Measurements from ENCODE around the gene TMEM219.
"Not testable (repeated sequence)": the region's sequence is repeated elsewhere in the genome, so short reads cannot be mapped to it uniquely, and the experiment has no call there.

The TMEM219 gene

DNA sequence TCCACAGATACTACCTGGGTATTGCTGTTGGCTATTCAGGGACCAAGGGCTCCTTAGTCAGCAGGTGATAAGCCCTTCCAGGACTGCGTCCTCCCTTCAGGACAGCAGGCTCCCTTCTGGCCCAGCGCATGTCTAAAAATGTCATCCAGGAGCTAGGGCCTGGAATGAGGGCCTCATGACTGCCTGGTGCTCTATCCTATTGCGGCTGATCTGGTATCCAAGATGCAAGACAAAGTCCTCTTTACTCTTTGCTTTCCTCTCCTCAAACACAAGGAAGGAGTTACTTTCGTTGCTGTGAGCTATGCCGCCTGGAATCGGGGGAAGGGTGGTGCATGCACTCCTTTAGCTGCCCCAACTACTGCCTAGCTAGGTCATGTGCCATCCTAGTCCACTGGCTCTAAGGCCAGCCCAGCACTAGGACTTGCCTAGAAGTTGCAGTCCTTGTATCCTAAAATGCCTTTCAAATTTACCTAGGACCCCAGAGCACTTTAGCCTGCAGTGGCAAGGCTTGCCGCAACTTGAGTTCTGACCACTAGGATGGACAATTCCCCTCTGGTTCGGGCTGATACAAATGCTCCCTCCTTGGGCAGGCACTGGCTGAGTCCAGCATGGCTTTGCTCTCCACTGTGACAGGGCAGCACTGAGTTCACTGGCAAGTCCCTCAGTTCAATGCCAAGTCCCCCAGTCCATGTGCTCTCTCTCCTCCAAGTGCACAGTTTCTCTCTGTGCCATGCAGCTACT, 10.1 kb upstream of the TMEM219 start:
- DNase-seq: no peak

DNA sequence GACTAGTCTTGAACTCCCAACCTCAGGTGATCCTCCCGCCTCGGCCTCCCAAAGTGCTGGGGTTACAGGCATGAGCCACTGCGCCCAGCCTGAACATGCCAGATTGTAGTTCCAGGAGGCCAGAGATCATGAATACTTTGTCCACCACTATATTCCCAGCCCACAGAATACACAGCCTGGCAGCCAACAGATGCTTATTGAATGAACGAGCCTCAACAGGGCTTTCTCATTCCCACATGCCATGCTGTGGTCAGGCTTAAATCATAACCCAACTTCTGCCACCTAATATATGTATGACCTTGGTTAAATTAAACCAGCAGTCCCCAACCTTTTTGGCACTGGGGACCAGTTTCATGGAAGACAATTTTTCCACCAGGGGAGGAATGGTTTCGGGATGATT, 3.1 kb upstream of the TMEM219 start:
- DNase-seq: no peak

DNA sequence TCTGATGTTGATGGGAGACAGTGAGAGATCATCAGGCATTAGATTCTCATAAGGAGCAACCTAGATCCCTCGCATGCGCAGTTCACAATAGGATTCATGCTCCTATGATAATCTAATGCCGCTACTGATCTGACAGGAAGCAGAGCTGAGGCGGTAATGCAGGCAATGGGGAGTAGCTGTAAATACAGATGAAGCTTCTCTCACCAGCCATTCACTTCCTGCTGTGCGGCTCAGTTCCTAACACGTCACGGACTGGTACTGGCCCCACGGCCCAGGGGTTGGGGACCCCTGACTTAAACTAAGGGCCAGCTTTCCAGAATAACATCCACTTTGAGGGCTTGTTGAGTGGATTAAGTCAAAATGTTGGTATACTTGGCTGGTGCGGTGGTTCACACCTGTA, 2.6 kb upstream of the TMEM219 start:
- no peak for DNase-seq

DNA sequence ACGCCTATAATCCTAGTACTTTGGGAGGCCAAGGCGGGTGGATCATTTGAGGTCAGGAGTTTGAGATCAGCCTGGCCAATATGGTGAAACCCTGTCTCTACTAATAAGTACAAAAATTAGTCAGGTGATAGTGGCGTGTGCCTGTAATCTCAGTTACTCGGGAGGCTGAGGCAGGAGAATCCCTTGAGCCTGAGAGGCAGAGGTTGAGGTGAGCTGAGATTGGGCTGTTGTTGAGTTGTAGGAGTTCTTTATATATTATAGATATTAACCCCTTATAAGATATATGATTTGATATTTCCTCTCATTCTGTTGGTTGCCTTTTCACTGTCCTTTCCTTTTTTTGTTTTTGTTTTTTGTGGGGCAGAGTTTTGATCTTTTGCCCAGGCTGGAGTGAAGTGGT, 2.1 kb upstream of the TMEM219 start:
- DNase-seq: not testable (repeated sequence)

DNA sequence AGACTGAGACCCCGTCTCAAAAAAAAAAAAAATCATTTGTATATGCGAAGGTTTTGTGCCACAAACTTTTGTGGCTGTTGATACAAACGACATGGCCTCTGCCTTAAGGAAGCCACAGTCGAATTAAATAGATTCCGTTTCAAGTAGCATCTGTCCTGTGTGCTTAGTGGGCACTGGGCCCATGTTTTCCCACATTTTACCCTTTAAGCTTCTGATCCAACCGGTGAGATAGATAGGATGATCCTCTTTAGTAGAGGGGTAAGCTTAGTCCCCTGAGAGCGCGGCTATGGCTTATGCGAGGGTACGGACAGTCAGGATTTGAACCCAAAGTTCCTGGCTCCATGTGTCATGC, 776 bp upstream of the TMEM219 start:
- DNase-seq: no peak

DNA sequence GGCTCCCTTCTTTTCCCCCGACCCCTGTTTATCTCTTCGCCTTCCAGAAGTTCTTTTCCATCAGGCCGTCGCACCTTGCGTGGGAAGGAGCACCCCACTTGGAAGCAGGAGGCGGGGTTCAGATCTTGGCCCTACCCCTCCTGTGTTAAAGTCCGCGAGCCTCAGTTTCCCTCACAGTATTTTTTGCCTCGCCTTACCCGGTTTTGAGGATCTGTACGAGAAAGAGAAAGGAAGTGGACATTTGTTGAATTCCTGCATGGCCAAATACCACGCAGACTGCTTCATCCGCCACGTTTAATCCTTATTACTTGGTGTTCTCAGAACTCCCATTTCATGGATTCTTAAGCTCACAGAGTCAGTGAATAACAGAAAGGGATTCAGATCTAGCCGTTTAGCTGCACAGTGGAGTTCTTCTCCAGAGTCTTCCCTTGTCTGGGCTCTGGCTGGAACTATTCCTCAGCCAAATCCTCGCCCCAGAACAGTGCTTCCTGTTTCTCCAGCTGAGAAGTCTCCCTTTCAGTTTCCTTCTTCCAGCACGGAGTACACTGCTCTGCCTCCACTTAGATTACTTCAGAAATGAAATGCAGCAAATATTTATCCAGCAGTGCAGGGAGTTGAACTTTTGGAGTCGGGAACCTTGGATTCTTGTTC, 590 bp downstream of the TMEM219 start:
- no peak for DNase-seq

DNA sequence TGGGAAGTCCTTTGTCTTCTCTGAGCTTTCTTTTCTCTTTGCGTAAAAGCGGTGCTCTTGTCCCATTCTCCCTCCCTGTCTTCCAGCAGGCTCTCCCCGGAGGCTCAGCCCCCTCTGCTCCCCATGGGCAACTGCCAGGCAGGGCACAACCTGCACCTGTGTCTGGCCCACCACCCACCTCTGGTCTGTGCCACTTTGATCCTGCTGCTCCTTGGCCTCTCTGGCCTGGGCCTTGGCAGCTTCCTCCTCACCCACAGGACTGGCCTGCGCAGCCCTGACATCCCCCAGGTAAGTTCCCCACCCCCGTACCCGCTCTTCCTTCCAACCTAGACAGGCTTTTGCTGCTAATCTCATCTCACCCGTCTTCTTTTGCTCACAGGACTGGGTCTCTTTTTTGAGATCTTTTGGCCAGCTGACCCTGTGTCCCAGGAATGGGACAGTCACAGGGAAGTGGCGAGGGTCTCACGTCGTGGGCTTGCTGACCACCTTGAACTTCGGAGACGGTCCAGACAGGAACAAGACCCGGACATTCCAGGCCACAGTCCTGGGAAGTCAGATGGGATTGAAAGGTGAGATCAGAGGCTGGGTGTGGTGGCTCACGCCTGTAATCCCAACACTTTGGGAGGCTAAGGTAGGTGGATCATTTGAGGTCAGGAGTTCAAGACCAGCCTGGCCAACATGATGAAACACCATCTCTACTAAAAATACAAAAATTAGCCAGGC, 1.3 kb downstream of the TMEM219 start:
- no peak for DNase-seq

DNA sequence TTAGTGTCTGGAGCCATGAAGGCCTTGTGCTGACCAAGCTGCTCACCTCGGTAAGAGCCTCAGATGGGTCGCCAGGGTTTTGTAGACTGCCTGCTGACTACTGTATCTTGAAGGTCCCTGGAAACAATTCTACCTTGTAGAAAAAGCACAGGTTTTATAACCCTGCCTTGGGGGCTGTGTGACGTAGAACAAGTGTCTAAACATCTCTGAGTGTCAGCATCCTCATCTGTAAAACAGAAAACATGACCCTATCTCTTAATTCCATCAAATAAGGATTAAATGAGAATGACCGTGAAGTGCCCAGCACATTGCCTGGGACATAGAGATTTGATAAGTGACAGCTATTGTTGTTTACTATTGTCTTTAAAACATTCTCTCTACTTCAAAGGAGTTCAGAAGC, 6.3 kb downstream of the TMEM219 start:
- no peak for DNase-seq

DNA sequence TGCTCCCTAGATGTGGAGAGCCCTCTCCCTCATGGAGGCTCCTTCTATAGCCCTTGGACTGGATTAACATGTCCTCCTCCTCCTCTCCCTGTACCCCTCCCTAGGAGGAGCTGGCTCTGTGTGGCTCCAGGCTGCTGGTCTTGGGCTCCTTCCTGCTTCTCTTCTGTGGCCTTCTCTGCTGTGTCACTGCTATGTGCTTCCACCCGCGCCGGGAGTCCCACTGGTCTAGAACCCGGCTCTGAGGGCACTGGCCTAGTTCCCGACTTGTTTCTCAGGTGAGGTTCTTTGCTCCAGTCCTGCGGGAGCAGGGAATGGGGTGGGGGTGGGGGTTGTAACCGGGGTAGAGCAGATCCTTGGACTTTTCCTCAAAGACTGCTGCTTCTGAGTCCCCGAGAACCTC, 9.4 kb downstream of the TMEM219 start:
- no peak for DNase-seq

DNA sequence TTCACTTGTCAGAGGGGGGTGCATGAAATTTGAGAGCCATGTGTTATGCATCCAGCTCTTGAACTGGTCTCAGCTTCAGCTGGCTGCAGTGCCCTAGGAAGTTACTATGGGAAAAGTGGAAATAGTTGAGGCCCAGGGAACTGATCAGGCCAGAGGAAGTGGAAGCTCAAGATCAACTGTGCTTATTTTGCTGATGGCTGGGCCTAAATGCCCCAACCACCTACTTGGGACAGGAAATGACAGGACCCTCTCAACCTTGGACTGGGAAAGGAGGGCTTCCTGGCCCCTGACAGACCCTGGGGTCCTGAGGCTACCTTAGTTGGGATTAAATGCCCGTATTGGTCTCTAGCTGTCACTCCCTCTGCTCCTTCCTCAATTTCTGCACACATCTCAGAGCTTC, 10.6 kb downstream of the TMEM219 start:
- DNase-seq: no peak

DNA sequence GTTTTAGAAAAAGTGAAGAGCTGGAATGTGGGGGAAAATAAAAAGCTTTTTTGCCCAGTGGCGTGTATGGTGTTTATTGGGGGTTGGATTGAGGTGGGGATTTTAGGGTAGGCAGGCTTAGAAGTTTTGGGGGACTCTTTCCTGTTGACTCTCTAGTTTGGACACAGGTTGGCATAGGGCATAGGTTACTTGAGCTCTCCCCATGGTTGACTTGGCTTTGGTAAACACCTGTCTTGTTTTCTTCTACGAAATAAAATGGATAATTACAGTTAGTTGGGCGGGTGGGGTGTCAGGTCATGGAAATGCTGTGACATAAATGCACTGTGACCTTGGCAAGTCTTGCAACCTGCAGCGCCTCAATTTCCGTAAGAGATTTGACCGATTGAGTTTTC, 11.1 kb downstream of the TMEM219 start:
- DNase-seq: no peak

DNA sequence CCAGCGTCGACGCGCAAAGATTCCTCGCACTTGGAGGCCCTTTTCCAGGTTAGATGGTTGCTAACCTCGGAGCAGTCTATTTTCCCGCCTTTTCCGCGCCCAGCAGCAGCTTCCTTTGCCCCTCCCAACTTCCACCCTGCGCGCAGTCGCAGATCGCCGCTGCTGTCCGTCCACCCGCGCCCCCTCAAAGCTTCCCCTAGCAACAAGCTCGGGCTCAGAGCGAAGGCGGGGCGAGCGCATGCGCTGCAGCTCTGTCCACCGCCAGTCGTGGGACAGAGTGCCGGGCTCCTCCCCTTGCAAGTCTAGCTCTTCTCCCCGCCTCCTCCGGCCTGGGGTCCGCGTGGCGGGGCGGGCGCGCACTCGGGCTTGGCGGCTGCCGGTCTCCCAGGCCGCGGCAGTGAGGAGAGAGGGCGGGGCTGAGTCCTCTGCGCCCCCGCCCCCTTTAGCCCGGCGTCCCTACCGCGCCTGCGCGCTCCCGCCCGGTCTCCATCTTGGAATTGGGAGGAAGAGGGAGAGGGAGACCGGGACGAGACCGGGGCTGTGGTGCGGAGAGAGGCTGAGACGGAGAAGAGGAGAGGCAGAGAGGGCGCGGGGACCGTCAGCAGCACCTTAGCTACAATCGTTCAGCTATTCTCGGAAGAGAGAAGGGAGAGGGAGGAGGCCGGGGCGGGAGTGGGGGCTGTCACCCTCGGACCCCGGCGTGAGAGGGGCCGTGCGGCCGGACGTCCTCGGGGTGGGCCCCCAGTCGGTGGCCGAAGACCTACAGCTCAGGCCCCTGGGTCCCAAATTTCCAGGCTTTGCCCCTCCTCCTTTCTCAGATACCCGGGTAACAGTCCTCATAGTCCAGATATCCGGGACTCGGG, 11.7 kb downstream of the TMEM219 start, which contains the start of gene TAOK2:
TSS of gene TAOK2 (plus strand) at position 485 of the 863 bp plus-strand sequence. CDS start 3,905 bp downstream, outside the sequence.
- DNase-seq: peak; percentile 98

DNA sequence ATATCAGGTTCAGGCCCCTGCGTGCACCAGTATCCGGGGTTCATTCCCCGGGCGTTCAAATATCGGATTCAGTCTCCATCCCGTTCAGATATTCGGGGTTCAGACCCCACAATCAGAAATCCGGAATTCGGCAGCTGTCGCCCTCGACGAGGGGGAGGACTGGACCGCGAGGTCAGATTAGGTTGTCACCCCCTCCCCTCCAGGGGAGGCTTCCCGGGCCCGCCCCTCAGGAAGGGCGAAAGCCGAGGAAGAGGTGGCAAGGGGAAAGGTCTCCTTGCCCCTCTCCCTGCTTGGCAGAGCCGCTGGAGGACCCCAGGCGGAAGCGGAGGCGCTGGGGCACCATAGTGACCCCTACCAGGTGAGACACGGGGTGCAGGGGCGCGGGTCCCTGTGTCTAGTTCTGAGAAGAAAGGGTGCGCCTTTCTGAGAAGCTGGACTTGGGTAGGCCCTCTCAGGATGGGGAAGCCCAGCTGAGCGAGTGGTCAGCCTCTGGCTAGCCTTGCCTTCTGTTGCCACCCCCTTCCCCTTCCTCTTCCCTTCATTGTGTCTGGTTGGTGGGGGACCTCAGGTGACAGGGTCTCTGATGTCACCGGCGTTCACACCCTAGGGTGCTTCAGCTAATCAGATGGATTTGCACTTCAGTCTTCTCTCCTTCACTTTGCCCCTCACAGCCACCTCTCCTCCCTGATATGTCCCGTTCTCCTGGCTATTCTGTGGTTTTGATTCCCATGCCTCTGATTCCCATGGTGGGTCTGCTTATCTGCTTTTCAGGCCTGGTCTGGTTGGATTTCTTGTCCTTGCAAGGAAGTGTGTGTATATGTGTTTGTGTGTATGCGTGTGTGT, 12.6 kb downstream of the TMEM219 start:
- DNase-seq: no peak

DNA sequence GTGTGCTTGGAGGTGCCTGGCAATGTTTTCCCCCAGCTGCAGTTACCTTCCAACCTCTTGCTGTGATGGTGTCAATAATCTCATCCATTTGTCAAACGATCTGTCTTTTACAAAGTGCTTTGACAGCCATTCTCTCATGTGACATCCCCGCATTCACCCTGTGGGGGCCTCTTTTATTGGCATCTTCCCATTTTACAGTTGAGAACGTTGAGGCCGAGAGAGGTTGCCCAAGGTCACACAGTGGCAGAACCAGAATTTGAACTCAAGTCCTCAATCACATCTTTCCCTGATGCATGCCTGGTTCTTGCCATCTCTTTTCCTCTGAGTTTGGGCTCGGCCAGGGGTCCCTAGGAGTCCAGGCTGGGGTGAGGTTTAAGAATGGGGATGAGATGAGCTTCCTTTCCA, 13.3 kb downstream of the TMEM219 start:
- DNase-seq: no peak

DNA sequence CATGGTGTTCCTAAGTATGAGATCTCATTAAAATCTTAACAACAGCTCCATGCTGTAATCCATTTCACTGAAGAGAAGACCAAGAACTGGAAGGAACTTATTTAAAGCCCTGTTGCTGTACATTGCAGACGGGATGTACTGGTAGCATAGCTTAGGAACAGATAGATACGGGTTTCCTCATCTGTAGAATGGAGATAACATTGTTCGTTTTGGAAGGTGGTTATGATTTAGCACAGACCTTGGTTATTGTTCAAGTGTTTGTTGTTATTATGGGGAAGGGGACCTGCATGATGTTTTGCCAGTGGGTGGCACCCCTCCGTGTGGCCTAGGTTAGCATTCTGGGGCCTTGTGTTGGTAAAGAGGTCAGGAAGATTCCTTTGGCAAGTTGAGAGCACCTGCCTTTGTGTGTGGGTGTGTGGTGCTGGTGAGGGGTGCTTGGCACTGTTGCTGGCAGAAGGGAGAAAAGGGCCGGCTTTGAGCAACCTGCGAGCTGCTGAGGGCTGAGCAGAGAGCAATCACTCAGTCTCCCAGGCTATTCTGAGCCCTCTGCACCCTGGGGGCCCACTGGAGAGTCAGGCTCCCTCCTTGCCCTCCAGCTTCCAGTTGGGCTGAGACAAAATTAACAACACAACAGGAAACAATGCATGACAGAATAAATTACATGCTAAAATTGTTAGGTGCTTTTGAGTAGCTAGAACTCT, 14.1 kb downstream of the TMEM219 start:
- no peak for DNase-seq

DNA sequence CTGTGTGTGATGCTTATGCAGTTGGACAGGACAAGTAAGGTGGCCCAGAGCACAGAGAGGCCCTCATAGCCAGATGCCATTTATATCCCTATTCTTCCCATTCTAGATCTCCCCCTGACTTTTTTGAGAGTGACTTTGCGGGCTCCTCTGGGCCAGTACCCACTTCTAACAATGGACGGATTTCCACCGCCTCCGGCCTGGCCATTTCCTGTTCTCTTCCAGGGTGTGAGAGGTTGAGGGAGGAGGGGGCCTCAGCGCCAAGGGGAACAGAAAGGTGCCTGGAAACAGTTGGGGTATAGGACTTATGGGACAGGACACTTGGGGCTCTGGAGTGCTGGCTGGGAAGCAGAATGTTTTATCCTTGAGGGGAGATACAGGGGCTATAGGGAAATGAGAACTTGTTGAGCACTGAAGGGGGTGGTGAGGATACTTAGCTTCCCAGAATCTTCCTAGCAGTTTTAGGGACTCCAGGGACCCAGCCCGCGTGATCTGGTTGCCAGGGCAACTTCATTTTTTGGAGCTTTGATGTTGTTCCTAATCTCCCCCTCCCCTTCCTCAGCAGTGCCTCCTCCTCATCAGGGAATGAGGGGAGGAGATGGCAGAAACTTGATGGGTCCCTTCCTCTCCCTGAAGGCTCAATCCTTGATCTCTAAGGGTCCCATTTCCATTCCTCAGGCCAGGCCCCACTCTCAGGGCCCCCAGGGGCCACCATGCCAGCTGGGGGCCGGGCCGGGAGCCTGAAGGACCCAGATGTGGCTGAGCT, 15.4 kb downstream of the TMEM219 start:
- DNase-seq: no peak

DNA sequence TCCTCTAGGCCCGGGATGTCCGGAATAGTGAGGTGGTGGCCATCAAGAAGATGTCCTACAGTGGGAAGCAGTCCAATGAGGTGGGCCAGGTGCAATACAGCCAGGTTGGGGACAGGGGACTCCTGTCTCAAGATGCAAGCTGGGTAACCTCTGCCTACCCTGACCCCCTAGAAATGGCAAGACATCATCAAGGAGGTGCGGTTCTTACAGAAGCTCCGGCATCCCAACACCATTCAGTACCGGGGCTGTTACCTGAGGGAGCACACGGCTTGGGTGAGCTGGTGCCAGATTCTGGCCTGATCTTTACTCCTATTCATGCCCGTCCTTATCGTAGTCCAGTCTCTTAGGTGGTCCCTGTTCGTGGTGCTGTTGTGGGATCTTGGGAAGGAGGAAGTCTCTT, 16.2 kb downstream of the TMEM219 start:
- no peak for DNase-seq

DNA sequence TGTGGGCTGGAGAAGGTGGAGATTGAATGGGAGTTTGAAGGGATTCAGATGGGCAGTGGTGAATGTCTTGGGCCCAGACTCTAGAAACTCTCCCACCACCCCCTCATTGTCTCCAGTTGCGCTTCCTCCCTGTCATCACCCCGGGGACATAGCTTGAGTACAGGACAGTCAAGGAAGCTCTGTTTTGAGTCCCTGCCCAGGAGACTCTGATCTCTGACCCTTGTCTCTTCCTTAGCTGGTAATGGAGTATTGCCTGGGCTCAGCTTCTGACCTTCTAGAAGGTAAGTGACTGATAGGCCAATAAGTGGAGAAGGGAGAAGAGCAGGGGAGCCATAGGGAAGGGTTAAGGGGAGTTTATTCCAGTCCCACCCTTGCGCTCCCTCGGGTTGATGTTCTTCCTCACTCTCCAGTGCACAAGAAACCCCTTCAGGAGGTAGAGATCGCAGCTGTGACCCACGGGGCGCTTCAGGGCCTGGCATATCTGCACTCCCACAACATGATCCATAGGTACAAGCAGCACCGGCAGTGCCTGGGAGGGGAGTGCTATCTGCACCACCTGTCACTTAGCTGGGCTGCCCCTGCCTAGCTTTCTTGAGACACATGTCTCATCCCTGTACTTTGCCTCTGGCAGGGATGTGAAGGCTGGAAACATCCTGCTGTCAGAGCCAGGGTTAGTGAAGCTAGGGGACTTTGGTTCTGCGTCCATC, 16.8 kb downstream of the TMEM219 start:
- no peak for DNase-seq

DNA sequence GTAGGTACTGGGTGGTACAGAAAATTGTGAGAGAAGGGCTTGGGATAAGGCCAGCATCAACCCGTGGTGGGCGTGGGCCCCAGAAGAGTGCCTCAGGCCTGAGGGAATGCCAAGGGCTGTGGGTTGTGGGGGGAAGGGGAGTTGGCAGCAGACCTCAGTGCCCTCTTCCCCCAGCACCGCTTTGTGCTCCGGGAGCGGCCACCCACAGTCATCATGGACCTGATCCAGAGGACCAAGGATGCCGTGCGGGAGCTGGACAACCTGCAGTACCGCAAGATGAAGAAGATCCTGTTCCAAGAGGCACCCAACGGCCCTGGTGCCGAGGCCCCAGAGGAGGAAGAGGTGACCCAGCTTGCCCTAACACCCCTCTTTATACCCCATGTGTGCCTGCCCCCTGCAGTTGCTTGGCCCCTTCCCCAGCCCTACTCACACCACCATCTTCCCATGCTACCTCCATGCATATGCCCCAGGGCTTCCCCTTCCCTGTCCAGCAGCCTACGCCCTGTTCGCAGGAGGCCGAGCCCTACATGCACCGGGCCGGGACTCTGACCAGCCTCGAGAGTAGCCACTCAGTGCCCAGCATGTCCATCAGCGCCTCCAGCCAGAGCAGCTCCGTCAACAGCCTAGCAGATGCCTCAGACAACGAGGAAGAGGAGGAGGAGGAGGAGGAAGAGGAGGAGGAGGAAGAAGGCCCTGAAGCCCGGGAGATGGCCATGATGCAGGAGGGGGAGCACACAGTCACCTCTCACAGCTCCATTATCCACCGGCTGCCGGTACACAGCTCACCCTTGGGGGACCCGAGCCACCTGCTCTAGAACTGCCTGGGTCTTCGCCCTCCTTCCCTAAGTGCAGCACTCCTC, 20.9 kb downstream of the TMEM219 start:
- no peak for DNase-seq

All from CD4-positive, alpha-beta T cell treated with Interleukin-4 for 4 hours (primary cell).